Measurements from ENCODE around the gene MMP24.

Gene MMP24

DNA sequence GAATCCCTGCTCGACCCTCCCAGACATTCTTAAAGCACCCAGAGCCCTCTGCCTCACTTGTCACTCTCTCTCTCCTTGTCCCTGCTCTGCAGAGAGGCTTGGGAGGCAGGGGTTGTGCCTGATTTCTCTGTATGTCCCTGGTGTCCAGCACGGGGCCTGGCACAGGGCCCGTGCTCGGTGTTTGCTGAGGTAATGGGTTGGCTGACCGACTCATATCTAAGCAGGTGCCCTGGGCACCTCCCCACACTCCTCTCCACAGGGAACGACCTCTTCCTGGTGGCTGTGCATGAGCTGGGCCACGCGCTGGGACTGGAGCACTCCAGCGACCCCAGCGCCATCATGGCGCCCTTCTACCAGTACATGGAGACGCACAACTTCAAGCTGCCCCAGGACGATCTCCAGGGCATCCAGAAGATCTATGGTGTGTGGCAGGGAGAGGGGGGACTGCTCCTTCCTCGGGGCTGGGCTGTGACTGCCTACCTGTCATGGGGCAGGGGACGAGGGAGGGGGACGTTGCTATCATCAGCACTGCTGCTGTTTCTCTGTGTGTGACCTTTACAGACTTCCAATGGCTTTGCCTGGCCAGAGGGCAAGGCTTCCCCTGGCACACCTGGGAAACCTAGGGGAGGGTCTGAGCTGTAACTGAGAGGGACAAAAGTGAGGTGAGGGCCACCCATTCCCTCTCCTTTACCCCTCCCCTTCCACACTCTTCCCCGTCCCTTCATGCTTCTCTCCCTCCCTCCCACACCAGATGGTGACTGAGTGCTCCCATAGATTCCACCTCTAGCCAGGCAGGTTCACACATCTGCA is 37.2 kb downstream of the MMP24 start:
- H3K27me3 ChIP-seq (ENCODE audit: control insufficient read depth, low read length) = no peaks in the 10 kb centered on the region
- TF ChIP-seq EZH2phosphoT487 (IDR thresholded peaks at IDR 0.05; ENCODE audit: borderline replicate concordance, low read length) (no peak), CTCF (IDR thresholded peaks at IDR 0.05; ENCODE audit: low read depth, low read length, poor library complexity, severe bottlenecking) (no peak)
- no peaks in the 10 kb centered on the region for H4K20me1 ChIP-seq (ENCODE audit: control insufficient read depth, insufficient read depth, low read depth, low read length)
- no peak overlapping the region for H3K27ac ChIP-seq (ENCODE audit: low read depth, low read length)
- no peaks in the 10 kb centered on the region for H3K36me3 ChIP-seq (ENCODE audit: control insufficient read depth, low read length)
- H3K4me3 ChIP-seq (ENCODE audit: low read length) = no peak overlapping the region
- no peaks in the 10 kb centered on the region for H3K79me2 ChIP-seq (ENCODE audit: control insufficient read depth, low read length)
- no peaks in the 10 kb centered on the region for H3K4me1 ChIP-seq (ENCODE audit: control insufficient read depth, low read length)
- no peaks in the 10 kb centered on the region for H3K9me3 ChIP-seq (ENCODE audit: control insufficient read depth, insufficient read depth, low read length)
- no peak overlapping the region for H3K4me2 ChIP-seq (ENCODE audit: low read length)
- no peaks in the 10 kb centered on the region for H3K9me2 ChIP-seq (replicated peaks; ENCODE audit: control insufficient read depth, low read length)
- no peaks in the 10 kb centered on the region for H3F3A ChIP-seq (ENCODE audit: control insufficient read depth, insufficient read depth)

DNA sequence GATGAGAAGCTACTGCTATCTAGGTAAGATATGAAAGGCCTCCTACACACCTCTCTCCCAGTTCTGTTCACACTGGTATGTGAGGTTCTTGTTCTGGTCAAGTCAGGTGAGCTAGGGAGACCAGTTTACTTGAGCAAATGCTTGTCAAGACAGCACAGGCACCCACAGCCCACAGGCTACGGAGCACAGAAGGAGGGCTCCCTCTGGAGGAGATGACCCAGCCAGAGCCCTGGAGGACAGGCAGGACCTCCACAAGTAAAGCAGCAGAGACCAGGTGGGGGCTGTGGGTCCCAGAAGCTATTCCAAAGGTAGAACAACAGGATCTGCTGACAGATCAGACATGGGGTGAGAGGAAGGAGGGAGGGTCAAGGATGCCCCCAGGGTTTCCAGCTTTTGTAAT is 38.3 kb downstream of the MMP24 start:
- no peak for TF ChIP-seq EZH2phosphoT487 (IDR thresholded peaks at IDR 0.05; ENCODE audit: borderline replicate concordance, low read length)
- TF ChIP-seq CTCF (IDR thresholded peaks at IDR 0.05; ENCODE audit: low read depth, low read length, poor library complexity, severe bottlenecking) = no peak
- no peaks in the 10 kb centered on the region for H3F3A ChIP-seq (ENCODE audit: control insufficient read depth, insufficient read depth)
- no peak overlapping the region for H3K4me2 ChIP-seq (ENCODE audit: low read length)
- H3K9me2 ChIP-seq (replicated peaks; ENCODE audit: control insufficient read depth, low read length) = no peaks in the 10 kb centered on the region
- no peaks in the 10 kb centered on the region for H3K36me3 ChIP-seq (ENCODE audit: control insufficient read depth, low read length)
- H3K27me3 ChIP-seq (ENCODE audit: control insufficient read depth, low read length) = no peaks in the 10 kb centered on the region
- no peaks in the 10 kb centered on the region for H3K9me3 ChIP-seq (ENCODE audit: control insufficient read depth, insufficient read depth, low read length)
- H3K79me2 ChIP-seq (ENCODE audit: control insufficient read depth, low read length) = no peaks in the 10 kb centered on the region
- H4K20me1 ChIP-seq (ENCODE audit: control insufficient read depth, insufficient read depth, low read depth, low read length) = no peaks in the 10 kb centered on the region
- H3K4me1 ChIP-seq (ENCODE audit: control insufficient read depth, low read length) = no peaks in the 10 kb centered on the region
- H3K27ac ChIP-seq (ENCODE audit: low read depth, low read length) = no peak overlapping the region
- H3K4me3 ChIP-seq (ENCODE audit: low read length) = no peak overlapping the region

- Histone ChIP-seq H3K4me1 (ENCODE audit: control insufficient read depth, low read length) (no peaks in the 10 kb centered on the region), H3F3A (ENCODE audit: control insufficient read depth, insufficient read depth) (no peaks in the 10 kb centered on the region), H3K36me3 (ENCODE audit: control insufficient read depth, low read length) (no peaks in the 10 kb centered on the region), H3K9me3 (ENCODE audit: control insufficient read depth, insufficient read depth, low read length) (no peaks in the 10 kb centered on the region), H3K79me2 (ENCODE audit: control insufficient read depth, low read length) (no peaks in the 10 kb centered on the region), H3K27ac (ENCODE audit: low read depth, low read length) (no peak overlapping the region), H4K20me1 (ENCODE audit: control insufficient read depth, insufficient read depth, low read depth, low read length) (no peaks in the 10 kb centered on the region), H3K27me3 (ENCODE audit: control insufficient read depth, low read length) (no peaks in the 10 kb centered on the region), H3K4me3 (ENCODE audit: low read length) (no peak overlapping the region), H3K4me2 (ENCODE audit: low read length) (no peak overlapping the region), H3K9me2 (replicated peaks; ENCODE audit: control insufficient read depth, low read length) (no peaks in the 10 kb centered on the region)
- TF ChIP-seq CTCF (IDR thresholded peaks at IDR 0.05; ENCODE audit: low read depth, low read length, poor library complexity, severe bottlenecking) (no peak), EZH2phosphoT487 (IDR thresholded peaks at IDR 0.05; ENCODE audit: borderline replicate concordance, low read length) (no peak)
Observed at GRCh38 chr20:35267092-35267491, 40.6 kb downstream of the MMP24 start.

Data from DOHH2 (cell line).